HepG2 (cell line): ENCODE measurements around the gene MEX3A. TPM values are rescaled to one million over a fixed set of nuclear protein-coding genes. Genes with fewer than 3 reads are reported as not detected.
A peak's percentile ranks its signal among the peaks of the same experiment; 100 is the strongest.

Experiments
- CCAR2 ChIP-seq: fragments of 200-400 bp; formaldehyde crosslinking; optimal IDR thresholded peaks from 2 replicates; pipeline ENCODE3; 2018; ENCODE audit warnings: low read depth, mild to moderate bottlenecking, low read length, moderate library complexity
- CHD4 ChIP-seq: fragments of 200-600 bp; sonication (generic); IDR thresholded peaks from 2 replicates; pipeline ENCODE4 v1.7.0; 2017; ENCODE audit warnings: mild to moderate bottlenecking, low read length, borderline replicate concordance
- FOXJ3 ChIP-seq: sonication (generic); formaldehyde crosslinking; IDR thresholded peaks from 2 replicates; pipeline ENCODE4 v1.4.0; 2020; ENCODE audit warnings: missing genetic modification reagents, mild to moderate bottlenecking, borderline replicate concordance
- HOXD1 ChIP-seq: sonication (generic); formaldehyde crosslinking; IDR thresholded peaks from 2 replicates; pipeline ENCODE4 v1.5.0; 2020; ENCODE audit warnings: missing genetic modification reagents
- KLF12 ChIP-seq: sonication (generic); formaldehyde crosslinking; IDR thresholded peaks from 2 replicates; pipeline ENCODE4 v1.4.0; 2020; ENCODE audit warnings: missing genetic modification reagents, borderline replicate concordance
- KMT2B ChIP-seq: IDR thresholded peaks from 2 replicates; pipeline ENCODE4 v1.6.1; 2016; ENCODE audit warnings: missing genetic modification reagents, missing compliant biosample characterization
- MEIS2 ChIP-seq: sonication (generic); formaldehyde crosslinking; IDR thresholded peaks from 2 replicates; pipeline ENCODE4 v1.9.0; 2021; ENCODE audit warnings: mild to moderate bottlenecking, missing genetic modification reagents
- MXI1 ChIP-seq: IDR thresholded peaks from 3 replicates; pipeline ENCODE4 v1.6.1; 2012; ENCODE audit warnings: low read depth, low read length, inconsistent platforms, borderline replicate concordance
- NR2C2 ChIP-seq: sonication (generic); formaldehyde crosslinking; IDR thresholded peaks from 2 replicates; pipeline ENCODE4 v1.4.0; 2020; ENCODE audit warnings: missing genetic modification reagents, mild to moderate bottlenecking, moderate library complexity, borderline replicate concordance
- NR2F1 ChIP-seq, 2 experiments: fragments of 450-650 bp in 1 of 2; formaldehyde crosslinking in 1 of 2; IDR thresholded peaks; 2 replicates each; pipeline versions ENCODE4 v1.5.0 to v1.6.1; 2016 to 2020; ENCODE audit warnings: mild to moderate bottlenecking in 1 of 2, missing compliant biosample characterization in 1 of 2, missing genetic modification reagents in 1 of 2, moderate library complexity in 1 of 2
- ONECUT2 ChIP-seq: sonication (generic); formaldehyde crosslinking; IDR thresholded peaks from 2 replicates; pipeline ENCODE4 v1.4.0; 2020; ENCODE audit warnings: missing genetic modification reagents
- PAWR ChIP-seq: sonication (generic); formaldehyde crosslinking; IDR thresholded peaks from 2 replicates; pipeline ENCODE4 v1.4.0; 2020; ENCODE audit warnings: missing genetic modification reagents, mild to moderate bottlenecking, borderline replicate concordance
- RARA ChIP-seq: IDR thresholded peaks from 2 replicates; pipeline ENCODE4 v1.6.1; 2016; ENCODE audit warnings: missing genetic modification reagents, missing compliant biosample characterization
- RBAK ChIP-seq: sonication (generic); formaldehyde crosslinking; IDR thresholded peaks from 2 replicates; pipeline ENCODE4 v1.5.1; 2020; ENCODE audit warnings: mild to moderate bottlenecking, missing genetic modification reagents
- STAT5B ChIP-seq: sonication (generic); formaldehyde crosslinking; IDR thresholded peaks from 2 replicates; pipeline ENCODE4 v1.4.0; 2020; ENCODE audit warnings: missing genetic modification reagents
- TAF1 ChIP-seq: sonication (generic); formaldehyde crosslinking; IDR thresholded peaks from 2 replicates; pipeline ENCODE4 v1.4.0; 2020; ENCODE audit warnings: missing genetic modification reagents
- ZNF260 ChIP-seq: sonication (generic); formaldehyde crosslinking; IDR thresholded peaks from 2 replicates; pipeline ENCODE4 v1.4.0; 2020; ENCODE audit warnings: missing genetic modification reagents, low read depth, mild to moderate bottlenecking, borderline replicate concordance
- ZNF430 ChIP-seq: sonication (generic); formaldehyde crosslinking; IDR thresholded peaks from 2 replicates; pipeline ENCODE4 v1.9.0; 2021; ENCODE audit warnings: mild to moderate bottlenecking, missing genetic modification reagents
- ZNF543 ChIP-seq: sonication (generic); formaldehyde crosslinking; IDR thresholded peaks from 2 replicates; pipeline ENCODE4 v1.4.0; 2020; ENCODE audit warnings: mild to moderate bottlenecking, missing genetic modification reagents
- ZNF710 ChIP-seq: sonication (generic); formaldehyde crosslinking; IDR thresholded peaks from 2 replicates; pipeline ENCODE4 v1.5.0; 2020; ENCODE audit warnings: mild to moderate bottlenecking, missing genetic modification reagents, borderline replicate concordance
- ZNF724P ChIP-seq: sonication (generic); formaldehyde crosslinking; IDR thresholded peaks from 2 replicates; pipeline ENCODE4 v1.8.0; 2022; ENCODE audit warnings: missing genetic modification reagents, borderline replicate concordance
- ZNF850 ChIP-seq: sonication (generic); formaldehyde crosslinking; conservative IDR thresholded peaks from 2 replicates; pipeline ENCODE4 v1.9.0; 2021; ENCODE audit warnings: mild to moderate bottlenecking, missing genetic modification reagents
- polyA plus RNA-seq, 8 experiments: library from polyadenylated mRNA; depleted of rRNA in 3 of 8; stranded (reverse) in 7 of 8; unstranded in 1 of 8; fragments of >200 nt; fragmentation: Illumina TruSeq in 4 of 8; extraction: Trizol in 4 of 8; gene quantifications; 2 replicates each; pipeline versions ENCODE4 v1.2.1 to v1.2.3, GENCODE V29; 2011 to 2016; ENCODE audit warnings: low read depth in 4 of 8, missing spikeins in 1 of 8, mixed read lengths in 1 of 8; ENCODE audit not compliant: insufficient read depth in 1 of 8
- total RNA-seq, 5 experiments: library from RNA; depleted of rRNA; stranded (reverse); fragments of >200 nt; fragmentation: Illumina TruSeq; extraction: Trizol; gene quantifications; 2 replicates each; pipeline ENCODE4 v1.2.3, GENCODE V29; 2016; ENCODE audit warnings: low read depth in 1 of 5
- TF ChIP-seq, protein P1 (sequence below): sonication (generic); formaldehyde crosslinking; IDR thresholded peaks from 2 replicates; pipeline ENCODE4 v1.4.0; 2020; ENCODE audit warnings: missing genetic modification reagents, borderline replicate concordance
- TF ChIP-seq, protein P2 (sequence below): IDR thresholded peaks from 2 replicates; pipeline ENCODE4 v1.6.1; 2016; ENCODE audit warnings: missing genetic modification reagents, missing compliant biosample characterization
- TF ChIP-seq, protein P3 (sequence below): sonication (generic); formaldehyde crosslinking; IDR thresholded peaks from 2 replicates; pipeline ENCODE4 v1.4.0; 2020; ENCODE audit warnings: missing genetic modification reagents

The MEX3A gene
- total and polyA plus RNA-seq, 2 of the 13 experiments (the other 11 are each of a cell fraction or from before 2014, with no cell fraction given): 7.6 to 9.1 TPM

DNA sequence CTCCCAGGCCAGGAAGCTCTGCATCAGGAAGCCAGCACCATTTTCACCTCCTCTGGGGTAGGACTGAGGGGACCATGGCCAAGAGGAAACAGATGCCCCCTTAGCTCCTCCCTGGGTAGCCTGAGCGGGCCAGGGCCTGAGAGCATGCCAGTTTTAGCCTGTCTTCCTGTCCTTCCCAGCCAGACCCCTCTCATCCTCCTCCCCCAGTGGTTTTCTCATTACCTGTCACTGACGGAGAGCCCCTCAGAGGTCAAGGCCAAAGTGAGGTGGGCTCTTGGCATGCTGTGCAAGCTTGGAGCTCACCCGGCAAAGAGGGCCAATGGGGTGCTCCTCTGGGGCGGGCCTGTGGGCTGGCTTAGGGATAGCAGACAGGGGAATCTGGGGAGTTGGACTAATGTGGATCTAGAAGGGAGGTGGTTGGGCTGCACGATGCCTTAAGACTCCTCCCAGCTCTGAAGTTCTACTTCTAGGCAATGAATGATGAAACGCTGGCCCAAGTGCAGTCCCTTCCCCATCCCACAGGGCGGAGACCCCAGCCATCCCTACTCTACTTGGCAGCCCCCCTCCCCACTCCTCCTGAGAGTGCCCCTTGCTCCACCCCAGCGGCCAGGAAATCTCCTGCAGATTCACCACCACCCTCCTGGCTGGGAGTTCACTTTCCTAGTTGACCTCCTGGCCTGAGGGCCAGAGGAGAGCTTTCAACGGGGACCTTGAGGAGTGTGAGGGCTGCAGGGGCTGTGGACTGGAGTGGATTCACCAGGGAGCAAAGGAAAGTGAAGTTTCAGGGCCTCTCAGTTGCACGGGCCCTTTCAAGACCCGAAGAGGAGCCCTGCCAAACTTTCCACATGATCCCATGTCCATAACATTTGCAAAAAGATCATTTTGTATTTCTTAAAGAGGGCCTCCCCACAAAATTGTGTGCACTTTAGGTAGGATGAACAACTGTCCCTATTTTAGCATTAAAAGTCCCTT lies 22.9 kb upstream of the MEX3A start (continued):
- TF ChIP-seq ZNF543: no peak
- TF ChIP-seq NR2C2: peak; percentile 64
- TF ChIP-seq RARA (CRISPR knock-in tag): peak; percentile 61
- TF ChIP-seq NR2F1 (CRISPR knock-in tag; IDR thresholded peaks at IDR 0.05): peak in 1 of 2 experiments; percentile 27; a peak in 2 of 4 replicates
- TF ChIP-seq RBAK (CRISPR knock-in tag): no peak
- TF ChIP-seq ZNF430 (CRISPR knock-in tag): no peak
- TF ChIP-seq KLF12 (CRISPR knock-in tag): no peak; the same call in 1 of the 2 replicates
- TF ChIP-seq PAWR (CRISPR knock-in tag): no peak
- TF ChIP-seq ZNF710 (CRISPR knock-in tag): 0 out of 2 replicates have a peak, but pooled peaks have one; percentile 26
- no peak for TF ChIP-seq STAT5B (CRISPR knock-in tag)
- TF ChIP-seq TAF1 (CRISPR knock-in tag): no peak
- TF ChIP-seq, protein P1, sequence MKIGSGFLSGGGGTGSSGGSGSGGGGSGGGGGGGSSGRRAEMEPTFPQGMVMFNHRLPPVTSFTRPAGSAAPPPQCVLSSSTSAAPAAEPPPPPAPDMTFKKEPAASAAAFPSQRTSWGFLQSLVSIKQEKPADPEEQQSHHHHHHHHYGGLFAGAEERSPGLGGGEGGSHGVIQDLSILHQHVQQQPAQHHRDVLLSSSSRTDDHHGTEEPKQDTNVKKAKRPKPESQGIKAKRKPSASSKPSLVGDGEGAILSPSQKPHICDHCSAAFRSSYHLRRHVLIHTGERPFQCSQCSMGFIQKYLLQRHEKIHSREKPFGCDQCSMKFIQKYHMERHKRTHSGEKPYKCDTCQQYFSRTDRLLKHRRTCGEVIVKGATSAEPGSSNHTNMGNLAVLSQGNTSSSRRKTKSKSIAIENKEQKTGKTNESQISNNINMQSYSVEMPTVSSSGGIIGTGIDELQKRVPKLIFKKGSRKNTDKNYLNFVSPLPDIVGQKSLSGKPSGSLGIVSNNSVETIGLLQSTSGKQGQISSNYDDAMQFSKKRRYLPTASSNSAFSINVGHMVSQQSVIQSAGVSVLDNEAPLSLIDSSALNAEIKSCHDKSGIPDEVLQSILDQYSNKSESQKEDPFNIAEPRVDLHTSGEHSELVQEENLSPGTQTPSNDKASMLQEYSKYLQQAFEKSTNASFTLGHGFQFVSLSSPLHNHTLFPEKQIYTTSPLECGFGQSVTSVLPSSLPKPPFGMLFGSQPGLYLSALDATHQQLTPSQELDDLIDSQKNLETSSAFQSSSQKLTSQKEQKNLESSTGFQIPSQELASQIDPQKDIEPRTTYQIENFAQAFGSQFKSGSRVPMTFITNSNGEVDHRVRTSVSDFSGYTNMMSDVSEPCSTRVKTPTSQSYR (CRISPR knock-in tag): peak; percentile 14; the same call in 1 of the 2 replicates
- no peak for TF ChIP-seq ONECUT2 (CRISPR knock-in tag)
- TF ChIP-seq MEIS2 (CRISPR knock-in tag): no peak
- TF ChIP-seq MXI1: no peak
- no peak for TF ChIP-seq ZNF850 (CRISPR knock-in tag)
- TF ChIP-seq ZNF724P (CRISPR knock-in tag): no peak
- TF ChIP-seq, protein P2, sequence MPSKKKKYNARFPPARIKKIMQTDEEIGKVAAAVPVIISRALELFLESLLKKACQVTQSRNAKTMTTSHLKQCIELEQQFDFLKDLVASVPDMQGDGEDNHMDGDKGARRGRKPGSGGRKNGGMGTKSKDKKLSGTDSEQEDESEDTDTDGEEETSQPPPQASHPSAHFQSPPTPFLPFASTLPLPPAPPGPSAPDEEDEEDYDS: no peak
- peak; percentile 23; the same call in 1 of the 2 replicates for TF ChIP-seq CHD4
- no peak for TF ChIP-seq ZNF260 (CRISPR knock-in tag)
- TF ChIP-seq KMT2B (CRISPR knock-in tag): no peak
- no peak for TF ChIP-seq HOXD1 (CRISPR knock-in tag)
- TF ChIP-seq FOXJ3: no peak
- TF ChIP-seq, protein P3, sequence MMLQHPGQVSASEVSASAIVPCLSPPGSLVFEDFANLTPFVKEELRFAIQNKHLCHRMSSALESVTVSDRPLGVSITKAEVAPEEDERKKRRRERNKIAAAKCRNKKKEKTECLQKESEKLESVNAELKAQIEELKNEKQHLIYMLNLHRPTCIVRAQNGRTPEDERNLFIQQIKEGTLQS: no peak
- no peak for TF ChIP-seq CCAR2
